GM21390 (cell line): ENCODE measurements around the gene ABCC2.
"Not testable (repeated sequence)": the region's sequence is repeated elsewhere in the genome, so short reads cannot be mapped to it uniquely, and the experiment has no call there.

Source experiments
- ATAC-seq: cut with Tn5 transposase; IDR thresholded peaks from one replicate; pipeline ENCODE4 v1.9.1; 2021; ENCODE audit not compliant: unreplicated experiment

Gene ABCC2

DNA sequence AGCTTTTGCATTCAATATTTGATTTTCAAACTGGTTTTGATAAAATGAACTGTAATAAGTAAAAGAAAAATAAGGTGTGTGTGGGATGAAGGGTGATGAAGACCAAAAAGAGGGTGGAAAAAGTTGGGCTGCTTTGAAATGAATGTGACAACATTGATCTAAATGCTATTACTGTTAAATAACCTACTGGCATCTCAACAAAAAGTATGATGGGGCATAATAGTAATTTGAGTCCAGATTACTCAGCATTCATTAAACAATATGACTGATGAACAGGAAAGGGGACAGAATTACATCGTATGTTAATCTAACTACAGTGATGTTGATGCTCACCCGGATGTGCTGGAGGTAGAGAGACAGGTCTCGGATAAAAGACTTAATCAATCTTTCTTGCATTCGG, 112.2 kb downstream of the ABCC2 start:
- ATAC-seq: no peak

DNA sequence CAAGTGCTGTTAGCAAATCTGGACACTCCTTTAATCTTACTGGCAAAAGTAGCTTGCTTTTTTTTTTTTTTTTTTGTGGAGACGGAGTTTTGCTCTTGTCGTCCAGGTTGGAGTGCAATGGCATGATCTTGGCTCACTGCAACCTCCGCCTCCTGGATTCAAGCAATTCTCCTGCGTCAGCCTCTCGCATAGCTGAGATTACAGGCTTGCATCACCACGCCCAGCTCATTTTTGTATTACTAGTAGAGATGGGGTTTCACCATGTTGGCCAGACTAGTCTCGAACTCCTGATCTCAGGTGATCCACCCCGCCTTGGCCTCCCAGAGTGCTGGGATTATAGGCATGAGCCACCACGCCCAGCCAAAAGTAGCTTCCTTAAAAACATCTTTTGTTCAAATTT, 112.6 kb downstream of the ABCC2 start:
- not testable (repeated sequence) for ATAC-seq

DNA sequence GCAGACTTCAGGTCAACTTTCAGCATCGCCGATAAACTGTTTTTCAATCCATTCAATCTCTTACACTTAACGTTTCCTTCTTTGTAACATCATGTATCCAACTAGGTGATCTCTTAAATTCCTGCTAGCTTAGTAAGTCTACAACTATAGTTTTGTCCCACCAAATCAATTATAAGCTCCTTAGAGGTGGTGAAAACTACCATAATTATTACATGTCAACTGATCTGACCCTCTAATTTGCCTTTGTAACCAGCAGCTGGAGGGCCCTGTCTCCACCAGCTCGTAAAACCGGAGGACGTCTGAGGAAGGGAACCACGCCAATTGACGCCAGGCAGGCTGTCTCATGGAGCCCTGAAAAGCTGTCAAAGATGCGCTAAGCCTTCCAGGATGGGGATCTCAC, 113.4 kb downstream of the ABCC2 start:
- no peak for ATAC-seq
